A673 (cell line): Measurements from ENCODE around the gene TEAD3.

ENCODE experiments used
- CTCF ChIP-seq: fragments of 300-800, 200-600 bp; sonication (generic); conservative IDR thresholded peaks from 2 replicates; pipeline ENCODE4 v1.5.1; 2017; ENCODE audit warnings: low read depth, mild to moderate bottlenecking, antibody characterized with exemption, low read length, moderate library complexity, mixed read lengths
- EZH2 ChIP-seq: fragments of 200-600 bp; sonication (generic); IDR thresholded peaks from 2 replicates; pipeline ENCODE4 v1.6.1; 2017; ENCODE audit warnings: borderline replicate concordance, low read depth, mild to moderate bottlenecking, mixed read lengths, antibody characterized with exemption, low read length; ENCODE audit not compliant: poor library complexity, severe bottlenecking

- no peak for TF ChIP-seq CTCF
- no peak for TF ChIP-seq EZH2
Observed at GRCh38 chr6:35491558-35492257, 5.2 kb downstream of the TEAD3 start.
